ENCODE measurements around the gene CDK14.

DNA sequence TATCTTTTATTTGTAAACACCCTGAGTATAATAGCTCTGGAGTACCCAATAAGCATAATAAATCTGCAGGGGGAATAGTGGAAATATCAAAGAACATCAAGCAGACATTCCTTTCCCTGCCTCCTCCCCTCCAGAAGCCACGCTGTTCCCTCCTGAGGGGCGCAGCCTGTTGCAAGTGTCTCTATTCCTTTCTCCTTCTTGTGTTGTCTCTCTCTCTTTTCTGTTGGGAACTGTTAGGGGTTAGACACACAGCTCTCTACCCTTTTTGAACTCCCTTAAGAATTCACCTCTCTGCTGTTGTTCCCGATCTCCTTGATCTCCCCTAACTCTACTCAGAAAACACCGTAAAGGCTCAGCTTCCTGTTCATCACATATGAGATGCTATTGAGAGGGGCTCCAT, 490.1 kb downstream of the CDK14 start:
- TF ChIP-seq, protein P1, sequence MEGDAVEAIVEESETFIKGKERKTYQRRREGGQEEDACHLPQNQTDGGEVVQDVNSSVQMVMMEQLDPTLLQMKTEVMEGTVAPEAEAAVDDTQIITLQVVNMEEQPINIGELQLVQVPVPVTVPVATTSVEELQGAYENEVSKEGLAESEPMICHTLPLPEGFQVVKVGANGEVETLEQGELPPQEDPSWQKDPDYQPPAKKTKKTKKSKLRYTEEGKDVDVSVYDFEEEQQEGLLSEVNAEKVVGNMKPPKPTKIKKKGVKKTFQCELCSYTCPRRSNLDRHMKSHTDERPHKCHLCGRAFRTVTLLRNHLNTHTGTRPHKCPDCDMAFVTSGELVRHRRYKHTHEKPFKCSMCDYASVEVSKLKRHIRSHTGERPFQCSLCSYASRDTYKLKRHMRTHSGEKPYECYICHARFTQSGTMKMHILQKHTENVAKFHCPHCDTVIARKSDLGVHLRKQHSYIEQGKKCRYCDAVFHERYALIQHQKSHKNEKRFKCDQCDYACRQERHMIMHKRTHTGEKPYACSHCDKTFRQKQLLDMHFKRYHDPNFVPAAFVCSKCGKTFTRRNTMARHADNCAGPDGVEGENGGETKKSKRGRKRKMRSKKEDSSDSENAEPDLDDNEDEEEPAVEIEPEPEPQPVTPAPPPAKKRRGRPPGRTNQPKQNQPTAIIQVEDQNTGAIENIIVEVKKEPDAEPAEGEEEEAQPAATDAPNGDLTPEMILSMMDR (conservative IDR thresholded peaks at IDR 0.05; ENCODE audit: low read length) = no peak
- no peak for TF ChIP-seq EZH2phosphoT487 (IDR thresholded peaks at IDR 0.05; ENCODE audit: borderline replicate concordance)

All from Loucy (cell line).